ENCODE data around the gene CLEC2B. TPM values are rescaled to one million over a fixed set of nuclear protein-coding genes. Genes with fewer than 3 reads are reported as not detected.

CLEC2B gene
- polyA plus RNA-seq, 1 donor: 2.6 TPM

GRCh38 chr12:9809866-9810265 lies 59.3 kb downstream of the CLEC2B start:
- DNase-seq: no peak

GRCh38 chr12:9809338-9809737 lies 59.8 kb downstream of the CLEC2B start:
- no peak for DNase-seq

GRCh38 chr12:9808504-9808903 lies 60.6 kb downstream of the CLEC2B start:
- DNase-seq: no peak

- no peak for DNase-seq
Observed at GRCh38 chr12:9806714-9807113, 62.4 kb downstream of the CLEC2B start.

- DNase-seq: no peak
Observed at GRCh38 chr12:9805883-9806282, 63.3 kb downstream of the CLEC2B start.

Other genes with a start within 250 kb of the CLEC2B start
- gene CLEC2D, start 199.6 kb downstream of the CLEC2B start, polyA plus RNA-seq (ENCODE audit: insufficient read length): 30.5 TPM
- gene CLECL1, start 136.3 kb downstream of the CLEC2B start, polyA plus RNA-seq (ENCODE audit: insufficient read length): 0.27 TPM
- gene CD69, start 108.5 kb downstream of the CLEC2B start, polyA plus RNA-seq (ENCODE audit: insufficient read length): 1.3 TPM
- gene KLRF1, start 41.9 kb downstream of the CLEC2B start, polyA plus RNA-seq (ENCODE audit: insufficient read length): 0.78 TPM
- not detected for gene KLRF2, start 12.1 kb upstream of the CLEC2B start, polyA plus RNA-seq (ENCODE audit: insufficient read length)
- gene CLEC2A, start 63.0 kb upstream of the CLEC2B start, polyA plus RNA-seq (ENCODE audit: insufficient read length): not detected
- gene CLEC12A, start 102.1 kb upstream of the CLEC2B start, polyA plus RNA-seq (ENCODE audit: insufficient read length): 0.85 TPM
- gene CLEC1B, start 129.8 kb upstream of the CLEC2B start, polyA plus RNA-seq (ENCODE audit: insufficient read length): 0.43 TPM
- gene CLEC12B, start 141.3 kb upstream of the CLEC2B start, polyA plus RNA-seq (ENCODE audit: insufficient read length): 0.13 TPM
- 0.76 TPM for gene CLEC9A, start 161.3 kb upstream of the CLEC2B start, polyA plus RNA-seq (ENCODE audit: insufficient read length)
- 4.3 TPM for gene CLEC1A, start 229.6 kb upstream of the CLEC2B start, polyA plus RNA-seq (ENCODE audit: insufficient read length)

Data from left kidney (tissue), 2 donors.